ENCODE measurements around the gene KCNMA1. TPM values are rescaled to one million over a fixed set of nuclear protein-coding genes. Genes with fewer than 3 reads are reported as not detected.

Gene KCNMA1
- total and polyA plus RNA-seq, 8 donors, result 0.92 to 155 (median 54.3) TPM

DNA sequence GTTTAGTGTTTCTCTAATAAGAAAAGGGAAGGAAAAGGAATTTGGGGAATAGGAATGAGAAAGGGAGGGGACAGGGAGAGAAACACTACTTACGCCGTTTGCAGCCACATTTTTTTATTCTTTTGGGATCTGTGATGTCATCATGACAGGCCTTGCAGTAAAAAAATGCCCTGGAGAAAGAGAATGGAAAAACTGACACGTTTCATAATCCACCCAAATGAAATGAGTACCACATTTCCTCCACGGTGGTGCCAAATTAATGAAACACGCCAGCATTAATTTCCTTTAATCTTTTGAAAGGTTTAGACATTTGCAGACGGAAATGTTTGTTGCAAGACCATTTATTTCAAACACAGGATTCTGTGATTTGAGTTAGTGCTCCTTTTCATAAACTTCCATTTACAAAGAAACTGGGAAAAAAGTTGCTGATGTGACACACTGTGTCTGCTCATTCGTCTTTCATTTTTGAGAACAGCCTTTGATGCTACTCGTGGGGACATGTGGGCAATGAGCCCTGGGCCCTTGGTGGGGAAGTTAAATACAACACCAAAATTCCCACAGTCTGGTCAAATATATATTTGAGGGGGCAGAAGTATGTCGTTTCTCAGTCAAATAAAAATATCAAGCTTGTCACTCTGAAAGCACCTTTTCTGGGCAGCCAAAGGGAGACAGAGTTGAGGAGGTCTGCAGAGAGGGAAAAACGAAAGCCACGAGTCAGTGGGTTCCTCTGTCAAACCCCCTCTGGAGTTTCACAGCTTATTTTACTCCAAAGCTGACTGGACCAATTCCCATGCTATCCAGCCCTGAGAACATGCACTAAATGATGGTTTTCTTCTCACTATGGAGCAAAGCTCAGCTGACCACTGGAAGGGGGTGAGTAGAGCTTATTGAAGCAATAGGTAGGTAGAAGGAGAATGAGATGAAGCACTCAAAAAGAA lies 625.5 kb downstream of the KCNMA1 start:
- Histone ChIP-seq H3K36me3 (peaks cover 0 to 13% (median 0%) of the 10 kb centered on the region in 4 donors), H3K4me1 (peaks cover 0 to 23% (median 11%) of the 10 kb centered on the region in 4 donors), H3K27me3 (no peaks in the 10 kb centered on the region), H3K9me3 (no peaks in the 10 kb centered on the region), H3K4me3 (no peak overlapping the region), H3K27ac (peak overlapping the region in 4 of 5 donors; percentile 30 to 72 (median 50))
- TF ChIP-seq, protein P1, sequence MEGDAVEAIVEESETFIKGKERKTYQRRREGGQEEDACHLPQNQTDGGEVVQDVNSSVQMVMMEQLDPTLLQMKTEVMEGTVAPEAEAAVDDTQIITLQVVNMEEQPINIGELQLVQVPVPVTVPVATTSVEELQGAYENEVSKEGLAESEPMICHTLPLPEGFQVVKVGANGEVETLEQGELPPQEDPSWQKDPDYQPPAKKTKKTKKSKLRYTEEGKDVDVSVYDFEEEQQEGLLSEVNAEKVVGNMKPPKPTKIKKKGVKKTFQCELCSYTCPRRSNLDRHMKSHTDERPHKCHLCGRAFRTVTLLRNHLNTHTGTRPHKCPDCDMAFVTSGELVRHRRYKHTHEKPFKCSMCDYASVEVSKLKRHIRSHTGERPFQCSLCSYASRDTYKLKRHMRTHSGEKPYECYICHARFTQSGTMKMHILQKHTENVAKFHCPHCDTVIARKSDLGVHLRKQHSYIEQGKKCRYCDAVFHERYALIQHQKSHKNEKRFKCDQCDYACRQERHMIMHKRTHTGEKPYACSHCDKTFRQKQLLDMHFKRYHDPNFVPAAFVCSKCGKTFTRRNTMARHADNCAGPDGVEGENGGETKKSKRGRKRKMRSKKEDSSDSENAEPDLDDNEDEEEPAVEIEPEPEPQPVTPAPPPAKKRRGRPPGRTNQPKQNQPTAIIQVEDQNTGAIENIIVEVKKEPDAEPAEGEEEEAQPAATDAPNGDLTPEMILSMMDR (IDR thresholded peaks at IDR 0.05), result no peak
- TF ChIP-seq EP300 (IDR thresholded peaks at IDR 0.05) (no peak), POLR2A (IDR thresholded peaks at IDR 0.05) (no peak), POLR2AphosphoS5 (IDR thresholded peaks at IDR 0.05) (peak in 1 of 3 donors; percentile 37)
- WGBS, 5 donors, result 58 to 72% (median 66%) methylated on average over 11 of the region's 11 CpGs
- peak in 1 of 2 donors; percentile 74 for DNase-seq
- intact Hi-C loops (cut with DNase I; ENCODE audit: low total_unique reads), result no loop called here

DNA sequence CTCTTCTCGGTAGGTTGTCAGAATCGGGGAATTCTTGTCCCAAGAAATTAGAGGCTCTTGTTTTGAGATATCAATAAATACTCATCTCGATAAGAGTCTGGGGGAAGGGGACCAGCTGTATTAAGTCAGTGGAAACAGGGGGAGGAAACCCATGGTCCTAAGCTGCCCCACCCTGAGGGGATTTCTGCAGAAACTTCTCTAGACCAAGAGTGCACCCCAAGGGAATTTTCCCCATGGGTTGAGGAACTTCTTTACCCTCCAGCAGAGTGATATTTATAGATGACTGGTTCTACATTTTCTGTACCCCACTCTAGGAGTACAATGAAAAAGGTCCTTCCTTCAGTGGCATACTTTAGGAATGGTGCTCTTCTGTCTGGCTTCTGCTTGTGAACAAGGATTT lies 627.2 kb downstream of the KCNMA1 start:
- no peak for DNase-seq
- Histone ChIP-seq H3K9me3 (no peaks in the 10 kb centered on the region), H3K4me3 (no peak overlapping the region), H3K27ac (no peak overlapping the region), H3K36me3 (peaks cover 0 to 17% (median 0%) of the 10 kb centered on the region in 4 donors), H3K4me1 (peaks cover 0 to 23% (median 11%) of the 10 kb centered on the region in 4 donors), H3K27me3 (no peaks in the 10 kb centered on the region)
- 73 to 98% (median 94%) methylated on average over 3 of the region's 3 CpGs for WGBS, 5 donors
- TF ChIP-seq, protein P1 (IDR thresholded peaks at IDR 0.05), result no peak
- intact Hi-C loops (cut with DNase I; ENCODE audit: low total_unique reads), result no loop called here

DNA sequence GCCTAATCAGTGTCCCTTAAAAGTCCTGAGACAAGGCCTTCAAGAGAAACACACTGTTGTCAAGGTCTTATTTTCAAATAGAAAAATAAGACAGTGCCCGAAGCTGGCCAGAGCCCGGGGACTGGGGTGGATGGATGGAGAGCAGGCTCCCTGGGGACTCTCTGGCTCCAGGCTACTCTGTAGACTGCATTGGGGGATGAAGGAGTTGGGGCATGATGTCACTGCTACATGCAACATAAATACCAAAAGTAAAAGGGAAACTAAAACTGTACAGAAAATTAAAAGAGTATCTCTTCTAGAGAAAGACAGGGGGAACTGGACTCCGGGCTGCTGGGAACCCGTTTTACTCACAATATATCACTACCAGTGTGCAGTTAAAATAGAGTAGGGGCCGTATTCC lies 629.8 kb downstream of the KCNMA1 start:
- H3K4me3 ChIP-seq, result no peak overlapping the region
- no peak for TF ChIP-seq POLR2A (IDR thresholded peaks at IDR 0.05)
- TF ChIP-seq, protein P1 (IDR thresholded peaks at IDR 0.05), result no peak
- no peak for TF ChIP-seq POLR2AphosphoS5 (IDR thresholded peaks at IDR 0.05)
- no peak for TF ChIP-seq EP300 (IDR thresholded peaks at IDR 0.05)
- intact Hi-C loops (cut with DNase I; ENCODE audit: low total_unique reads), result no loop called here
- no peaks in the 10 kb centered on the region for H3K27me3 ChIP-seq
- no peak overlapping the region for H3K27ac ChIP-seq
- H3K4me1 ChIP-seq, result peaks cover 0 to 21% (median 7%) of the 10 kb centered on the region in 4 donors
- DNase-seq, result no peak
- no peaks in the 10 kb centered on the region for H3K9me3 ChIP-seq
- WGBS, 5 donors, result 84 to 89% (median 87%) methylated on average over 5 of the region's 5 CpGs
- peaks cover 0 to 17% (median 0%) of the 10 kb centered on the region in 4 donors for H3K36me3 ChIP-seq

DNA sequence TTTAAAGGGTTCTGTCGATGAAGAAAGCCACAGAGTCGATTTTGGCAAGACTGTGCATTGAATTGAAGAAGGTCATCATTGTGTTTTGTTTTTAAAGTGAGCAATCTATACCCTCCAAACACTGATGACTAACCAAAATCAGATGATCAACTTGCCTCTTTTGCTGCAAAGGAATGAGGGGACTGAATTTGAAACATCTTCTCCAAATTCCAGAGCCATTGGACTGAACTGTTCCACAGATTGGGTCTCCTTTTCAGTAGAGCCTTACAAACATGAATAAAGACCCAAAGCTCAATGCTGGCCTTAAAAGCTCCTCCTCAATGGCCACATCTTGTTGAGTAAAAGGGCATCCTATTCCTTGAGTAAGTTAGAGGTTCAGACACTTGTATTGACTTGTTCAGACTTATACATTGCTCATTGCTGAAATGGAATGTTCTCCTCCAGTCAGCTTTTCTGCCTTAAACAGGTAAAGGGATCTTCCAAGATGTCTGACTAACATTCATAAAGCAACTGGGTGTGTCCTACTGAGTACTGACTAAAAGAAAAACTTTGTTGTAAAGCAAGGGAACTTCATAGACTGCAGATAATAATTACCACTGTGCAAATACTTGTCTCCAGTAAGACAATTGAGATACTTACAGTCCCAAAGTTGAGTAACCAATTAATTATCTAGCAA lies 630.6 kb downstream of the KCNMA1 start:
- H3K27ac ChIP-seq, result no peak overlapping the region
- no peaks in the 10 kb centered on the region for H3K9me3 ChIP-seq
- TF ChIP-seq EP300 (IDR thresholded peaks at IDR 0.05), result no peak
- no peak for TF ChIP-seq POLR2AphosphoS5 (IDR thresholded peaks at IDR 0.05)
- no peaks in the 10 kb centered on the region for H3K27me3 ChIP-seq
- H3K36me3 ChIP-seq, result peaks cover 0 to 17% (median 0%) of the 10 kb centered on the region in 4 donors
- 73 to 91% (median 83%) methylated on average over 2 of the region's 2 CpGs for WGBS, 5 donors
- peaks cover 0 to 13% (median under 1%) of the 10 kb centered on the region in 4 donors for H3K4me1 ChIP-seq
- no peak overlapping the region for H3K4me3 ChIP-seq
- intact Hi-C loops (cut with DNase I; ENCODE audit: low total_unique reads), result no loop called here
- no peak for DNase-seq
